HepG2 (cell line): Measurements from ENCODE around the gene COX15. TPM values are rescaled to one million over a fixed set of nuclear protein-coding genes. Genes with fewer than 3 reads are reported as not detected.

Source experiments
- ATF1 ChIP-seq: IDR thresholded peaks from 2 replicates; pipeline ENCODE4 v1.6.1; 2016; ENCODE audit warnings: mild to moderate bottlenecking, control low read depth
- BORCS8-MEF2B ChIP-seq: sonication (generic); formaldehyde crosslinking; IDR thresholded peaks from 2 replicates; pipeline ENCODE4 v1.8.0; 2022; ENCODE audit warnings: mild to moderate bottlenecking, missing genetic modification reagents
- FOXO1 ChIP-seq: sonication (generic); formaldehyde crosslinking; IDR thresholded peaks from 2 replicates; pipeline ENCODE4 v1.4.0; 2020; ENCODE audit warnings: missing genetic modification reagents
- GATAD2A ChIP-seq: IDR thresholded peaks from 2 replicates; pipeline ENCODE4 v1.6.1; 2016
- GLMP ChIP-seq: sonication (generic); formaldehyde crosslinking; IDR thresholded peaks from 2 replicates; pipeline ENCODE4 v1.9.0; 2021; ENCODE audit warnings: missing genetic modification reagents, mild to moderate bottlenecking, borderline replicate concordance
- HNF1A ChIP-seq, 2 experiments: sonication (generic) in 1 of 2; formaldehyde crosslinking in 1 of 2; IDR thresholded peaks; 2 replicates each; pipeline versions ENCODE4 v1.4.0 to v1.6.1; 2016 to 2020; ENCODE audit warnings: borderline replicate concordance in 1 of 2, low read depth in 1 of 2, mild to moderate bottlenecking in 1 of 2, missing genetic modification reagents in 1 of 2
- HOMEZ ChIP-seq: IDR thresholded peaks from 2 replicates; pipeline ENCODE4 v1.6.1; 2016; ENCODE audit warnings: low read depth
- HOXA7 ChIP-seq: sonication (generic); formaldehyde crosslinking; IDR thresholded peaks from 2 replicates; pipeline ENCODE4 v1.8.1; 2022; ENCODE audit warnings: mild to moderate bottlenecking, missing genetic modification reagents, moderate library complexity
- KAT8 ChIP-seq: IDR thresholded peaks from 2 replicates; pipeline ENCODE4 v1.6.1; 2016; ENCODE audit warnings: missing genetic modification reagents, missing compliant biosample characterization
- MBD4 ChIP-seq: IDR thresholded peaks from 2 replicates; pipeline ENCODE4 v1.6.1; 2012; ENCODE audit warnings: low read length, inconsistent platforms, borderline replicate concordance
- NFIC ChIP-seq: IDR thresholded peaks from 2 replicates; pipeline ENCODE4 v1.6.1; 2012; ENCODE audit warnings: mild to moderate bottlenecking, low read length, inconsistent platforms
- SMAD1 ChIP-seq: sonication (generic); formaldehyde crosslinking; IDR thresholded peaks from 2 replicates; pipeline ENCODE4 v1.4.0; 2020; ENCODE audit warnings: missing genetic modification reagents, low read depth, mild to moderate bottlenecking, borderline replicate concordance
- SRSF9 ChIP-seq: fragments of 200-400 bp; formaldehyde crosslinking; IDR thresholded peaks from 2 replicates; pipeline ENCODE4 v1.6.1; 2018; ENCODE audit warnings: borderline replicate concordance, mild to moderate bottlenecking, low read depth, low read length; ENCODE audit not compliant: insufficient read depth, poor library complexity, severe bottlenecking
- ZBTB25 ChIP-seq: IDR thresholded peaks from 2 replicates; pipeline ENCODE4 v1.6.1; 2018; ENCODE audit warnings: missing genetic modification reagents
- ZMYM2 ChIP-seq: sonication (generic); formaldehyde crosslinking; IDR thresholded peaks from 2 replicates; pipeline ENCODE4 v1.8.0; 2022; ENCODE audit warnings: mild to moderate bottlenecking, missing genetic modification reagents
- ZNF260 ChIP-seq: sonication (generic); formaldehyde crosslinking; IDR thresholded peaks from 2 replicates; pipeline ENCODE4 v1.4.0; 2020; ENCODE audit warnings: missing genetic modification reagents, low read depth, mild to moderate bottlenecking, borderline replicate concordance
- ZNF543 ChIP-seq: sonication (generic); formaldehyde crosslinking; IDR thresholded peaks from 2 replicates; pipeline ENCODE4 v1.4.0; 2020; ENCODE audit warnings: mild to moderate bottlenecking, missing genetic modification reagents
- ZNF574 ChIP-seq: sonication (generic); formaldehyde crosslinking; IDR thresholded peaks from 2 replicates; pipeline ENCODE4 v1.4.0; 2020; ENCODE audit warnings: missing genetic modification reagents
- ZNF607 ChIP-seq: sonication (generic); formaldehyde crosslinking; IDR thresholded peaks from 2 replicates; pipeline ENCODE4 v1.5.1; 2020; ENCODE audit warnings: missing genetic modification reagents, mild to moderate bottlenecking, borderline replicate concordance
- ZNF777 ChIP-seq: sonication (generic); formaldehyde crosslinking; IDR thresholded peaks from 2 replicates; pipeline ENCODE4 v1.4.0; 2020; ENCODE audit warnings: missing genetic modification reagents
- polyA plus RNA-seq, 8 experiments: library from polyadenylated mRNA; depleted of rRNA in 3 of 8; stranded (reverse) in 7 of 8; unstranded in 1 of 8; fragments of >200 nt; fragmentation: Illumina TruSeq in 4 of 8; extraction: Trizol in 4 of 8; gene quantifications; 2 replicates each; pipeline versions ENCODE4 v1.2.1 to v1.2.3, GENCODE V29; 2011 to 2016; ENCODE audit warnings: low read depth in 4 of 8, missing spikeins in 1 of 8, mixed read lengths in 1 of 8; ENCODE audit not compliant: insufficient read depth in 1 of 8
- total RNA-seq, 5 experiments: library from RNA; depleted of rRNA; stranded (reverse); fragments of >200 nt; fragmentation: Illumina TruSeq; extraction: Trizol; gene quantifications; 2 replicates each; pipeline ENCODE4 v1.2.3, GENCODE V29; 2016; ENCODE audit warnings: low read depth in 1 of 5

Gene COX15
- total and polyA plus RNA-seq, 2 of the 13 experiments (the other 11 are each of a cell fraction or from before 2014, with no cell fraction given) = 19.2 to 44.7 TPM

GRCh38 chr10:99754670-99755069 lies 22.7 kb upstream of the COX15 start (continued):
- TF ChIP-seq HOXA7 (CRISPR knock-in tag) = no peak
- TF ChIP-seq ZNF607 (CRISPR knock-in tag) = no peak
- no peak for TF ChIP-seq ZNF574
- TF ChIP-seq FOXO1 = peak; percentile 84; the same call in 1 of the 2 replicates
- no peak for TF ChIP-seq MBD4
- TF ChIP-seq ZMYM2 = peak; percentile 45; the same call in 1 of the 2 replicates
- peak; percentile 50; the same call in 1 of the 2 replicates for TF ChIP-seq KAT8 (CRISPR knock-in tag)
- no peak for TF ChIP-seq ZBTB25 (CRISPR knock-in tag)
- TF ChIP-seq SMAD1 (CRISPR knock-in tag) = no peak
- TF ChIP-seq GLMP (CRISPR knock-in tag) = no peak
- 0 out of 2 replicates have a peak, but pooled peaks have one; percentile 39 for TF ChIP-seq ZNF543
- no peak for TF ChIP-seq ATF1 (CRISPR knock-in tag)
- no peak for TF ChIP-seq BORCS8-MEF2B (CRISPR knock-in tag)
- TF ChIP-seq ZNF777 (CRISPR knock-in tag) = no peak
- no peak for TF ChIP-seq SRSF9
- no peak for TF ChIP-seq HNF1A (IDR thresholded peaks at IDR 0.05; ENCODE audit: low read depth)
- 0 out of 2 replicates have a peak, but pooled peaks have one; percentile 22 for TF ChIP-seq HNF1A (CRISPR knock-in tag; IDR thresholded peaks at IDR 0.05; ENCODE audit: borderline replicate concordance)
- TF ChIP-seq GATAD2A (CRISPR knock-in tag) = peak; percentile 94
- TF ChIP-seq HOMEZ (CRISPR knock-in tag) = peak; percentile 86; the same call in 1 of the 2 replicates
- TF ChIP-seq ZNF260 = no peak
- TF ChIP-seq NFIC = peak; percentile 78; the same call in 1 of the 2 replicates
